Mucosa of descending colon (tissue), 3 donors: ENCODE results near the gene COL2A1. TPM values are rescaled to one million over a fixed set of nuclear protein-coding genes. Genes with fewer than 3 reads are reported as not detected.
A peak's percentile ranks its signal among the peaks of the same experiment; 100 is the strongest.

Source experiments
- ATAC-seq: fragments of 200-7000 bp; cut with Tn5 transposase; one replicate; pipeline ENCODE4 v1.9.1; 2020; ENCODE audit warnings: mild to moderate bottlenecking, moderate library complexity
- DNase-seq, 3 donors: peaks; one replicate each; pipeline ENCODE4 v3.0.0-alpha.2; 2020
- H3K36me3 ChIP-seq: fragments of 200-600 bp; one replicate; pipeline ENCODE4 v1.8.0; 2021; ENCODE audit warnings: low read depth, mild to moderate bottlenecking
- H3K4me1 ChIP-seq: fragments of 200-600 bp; one replicate; pipeline ENCODE4 v1.8.0; 2021; ENCODE audit warnings: low read depth, mild to moderate bottlenecking
- H3K4me3 ChIP-seq: fragments of 200-600 bp; one replicate; pipeline ENCODE4 v1.8.0; 2021; ENCODE audit warnings: mild to moderate bottlenecking
- H3K9me3 ChIP-seq: fragments of 200-600 bp; one replicate; pipeline ENCODE4 v1.8.0; 2021; ENCODE audit warnings: mild to moderate bottlenecking
- CTCF ChIP-seq: fragments of 200-600 bp; IDR thresholded peaks from one replicate; pipeline ENCODE4 v1.8.0; 2022; ENCODE audit warnings: antibody characterized with exemption, mild to moderate bottlenecking
- intact Hi-C, 2 donors: fragments of 100-400 bp; cut with DNase I in 1 of 2; cut with micrococcal nuclease in 1 of 2; formaldehyde crosslinking; loops; one replicate each; pipeline versions ENCODE4 v1.11.0 to v1.11.1; 2022; cut with DNase I, micrococcal nuclease
- total RNA-seq, 3 donors: library from RNA; stranded (reverse); fragmentation: NEBNext Ultra II Directional in 2 of 3; extraction: Animal tissue kit (Norgen Biotek cat#: 25700) in 2 of 3; gene quantifications; one replicate each; pipeline versions ENCODE4 v1.2.1 to v1.2.4, GENCODE V29; 2021 to 2023
- donor health status: DM: no; HTN: no; CAD: no; lungs with moderate emphysema.
- donor health status: DM: no; HTN: no; CAD: no.
- donor health status: DM: no; HTN: yes; CAD: no.

The COL2A1 gene
- total RNA-seq, 3 donors from 2014 or later = 0.19 to 1.5 (median 1.2) TPM

GRCh38 chr12:47983541-47984115, 20.6 kb downstream of the COL2A1 start:
- Histone ChIP-seq H3K9me3 (no peaks in the 10 kb centered on the region), H3K4me3 (no peak overlapping the region), H3K4me1 (peaks cover 8% of the 10 kb centered on the region), H3K36me3 (no peaks in the 10 kb centered on the region)
- no peak for ATAC-seq
- no peak for TF ChIP-seq CTCF
- intact Hi-C loops = no loop called here
- no peak for DNase-seq

GRCh38 chr12:47982770-47983169, 21.5 kb downstream of the COL2A1 start:
- no peak for ATAC-seq
- H3K4me1 ChIP-seq = peaks cover 8% of the 10 kb centered on the region
- DNase-seq = no peak
- H3K9me3 ChIP-seq = no peaks in the 10 kb centered on the region
- no peak overlapping the region for H3K4me3 ChIP-seq
- H3K36me3 ChIP-seq = no peaks in the 10 kb centered on the region
- intact Hi-C loops = no loop called here
- no peak for TF ChIP-seq CTCF

GRCh38 chr12:47982311-47982710, 22.0 kb downstream of the COL2A1 start:
- intact Hi-C loops = no loop called here
- TF ChIP-seq CTCF = no peak
- DNase-seq (no peak), ATAC-seq (no peak)
- Histone ChIP-seq H3K4me1 (peaks cover 8% of the 10 kb centered on the region), H3K9me3 (no peaks in the 10 kb centered on the region), H3K36me3 (no peaks in the 10 kb centered on the region), H3K4me3 (no peak overlapping the region)

- peaks cover 8% of the 10 kb centered on the region for H3K4me1 ChIP-seq
- peak; percentile 58 for ATAC-seq
- TF ChIP-seq CTCF = no peak
- peak in 2 of 3 donors; percentile 70 to 76 for DNase-seq
- H3K9me3 ChIP-seq = no peaks in the 10 kb centered on the region
- H3K36me3 ChIP-seq = no peaks in the 10 kb centered on the region
- no peak overlapping the region for H3K4me3 ChIP-seq
- intact Hi-C loops = no loop called here
Observed at GRCh38 chr12:47981496-47982260, 22.6 kb downstream of the COL2A1 start.

GRCh38 chr12:47980779-47981495, 23.3 kb downstream of the COL2A1 start:
- TF ChIP-seq CTCF = no peak
- Histone ChIP-seq H3K36me3 (no peaks in the 10 kb centered on the region), H3K9me3 (no peaks in the 10 kb centered on the region), H3K4me1 (peaks cover 8% of the 10 kb centered on the region), H3K4me3 (no peak overlapping the region)
- ATAC-seq (peak; percentile 5), DNase-seq (no peak)
- intact Hi-C loops = no loop called here
